Activated T-helper 2 cell treated with anti-CD3 and anti-CD28 coated beads, Interferon-gamma antibody, Interleukin-2, Interleukin-4, amounts not matched to agents 10 μg/mL and 5 μg/mL and 100 μg/mL, durations not matched to agents 14 hours and 24 hours and 36 hours (primary cell): ENCODE data around the gene TNNT3. TPM values are rescaled to one million over a fixed set of nuclear protein-coding genes. Genes with fewer than 3 reads are reported as not detected.

Experiments
- DNase-seq: peaks from one replicate; pipeline ENCODE4 v3.0.0; 2021; ENCODE audit warnings: low spot score
- H3K27ac Mint-ChIP-seq: one replicate; pipeline ENCODE4 v1.8.0; 2021; ENCODE audit warnings: mixed read lengths
- H3K27me3 Mint-ChIP-seq: one replicate; pipeline ENCODE4 v1.8.0; 2021; ENCODE audit warnings: low read depth, mixed read lengths
- H3K36me3 Mint-ChIP-seq: one replicate; pipeline ENCODE4 v1.8.0; 2021; ENCODE audit warnings: low read depth, mixed read lengths
- H3K4me1 Mint-ChIP-seq: one replicate; pipeline ENCODE4 v1.8.0; 2021; ENCODE audit warnings: low read depth, mixed read lengths
- H3K4me3 Mint-ChIP-seq: one replicate; pipeline ENCODE4 v1.8.0; 2021; ENCODE audit warnings: low read depth, mild to moderate bottlenecking, moderate library complexity, mixed read lengths
- H3K9me3 Mint-ChIP-seq: one replicate; pipeline ENCODE4 v1.8.0; 2021; ENCODE audit warnings: mixed read lengths
- intact Hi-C: fragments of 100-400 bp; cut with micrococcal nuclease; formaldehyde crosslinking; loops from one replicate; pipeline ENCODE4 v1.15.1; 2023
- total RNA-seq: library from RNA; stranded (reverse); gene quantifications from 2 replicates; pipeline ENCODE4 v1.2.3, GENCODE V29; 2022

The TNNT3 gene
- total RNA-seq, 1 donor from 2014 or later, result 2.9 TPM

- H3K4me1 Mint-ChIP-seq, result no peaks in the 10 kb centered on the region
- H3K9me3 Mint-ChIP-seq, result no peaks in the 10 kb centered on the region
- H3K27ac Mint-ChIP-seq, result no peak overlapping the region
- intact Hi-C loops, result no loop called here
- no peaks in the 10 kb centered on the region for H3K36me3 Mint-ChIP-seq
- H3K4me3 Mint-ChIP-seq, result no peak overlapping the region
- no peak for DNase-seq
- H3K27me3 Mint-ChIP-seq, result peaks cover 2% of the 10 kb centered on the region
Observed at GRCh38 chr11:1932105-1932480, 12.6 kb downstream of the TNNT3 start.

GRCh38 chr11:1932681-1933080, 13.2 kb downstream of the TNNT3 start:
- no peaks in the 10 kb centered on the region for H3K36me3 Mint-ChIP-seq
- H3K27ac Mint-ChIP-seq, result no peak overlapping the region
- H3K9me3 Mint-ChIP-seq, result no peaks in the 10 kb centered on the region
- peaks cover 2% of the 10 kb centered on the region for H3K27me3 Mint-ChIP-seq
- H3K4me3 Mint-ChIP-seq, result no peak overlapping the region
- H3K4me1 Mint-ChIP-seq, result no peaks in the 10 kb centered on the region
- intact Hi-C loops, result no loop called here
- DNase-seq, result no peak

GRCh38 chr11:1933416-1934334, 14.2 kb downstream of the TNNT3 start:
- Mint-ChIP-seq H3K4me3 (no peak overlapping the region), H3K27ac (no peak overlapping the region), H3K9me3 (no peaks in the 10 kb centered on the region), H3K36me3 (no peaks in the 10 kb centered on the region), H3K27me3 (peaks cover 2% of the 10 kb centered on the region), H3K4me1 (no peaks in the 10 kb centered on the region)
- intact Hi-C loops, result no loop called here
- DNase-seq, result no peak

- H3K4me3 Mint-ChIP-seq, result no peak overlapping the region
- H3K9me3 Mint-ChIP-seq, result no peaks in the 10 kb centered on the region
- intact Hi-C loops, result no loop called here
- no peaks in the 10 kb centered on the region for H3K36me3 Mint-ChIP-seq
- no peak for DNase-seq
- H3K4me1 Mint-ChIP-seq, result peaks cover 1% of the 10 kb centered on the region
- no peak overlapping the region for H3K27ac Mint-ChIP-seq
- H3K27me3 Mint-ChIP-seq, result peaks cover 2% of the 10 kb centered on the region
Observed at GRCh38 chr11:1934335-1935155, 15.0 kb downstream of the TNNT3 start.

GRCh38 chr11:1935156-1936071, 15.9 kb downstream of the TNNT3 start:
- intact Hi-C loops, result no loop called here
- Mint-ChIP-seq H3K27ac (no peak overlapping the region), H3K9me3 (no peaks in the 10 kb centered on the region), H3K4me3 (no peak overlapping the region), H3K4me1 (peaks cover 3% of the 10 kb centered on the region), H3K27me3 (peaks cover 2% of the 10 kb centered on the region), H3K36me3 (no peaks in the 10 kb centered on the region)
- DNase-seq, result no peak

- Mint-ChIP-seq H3K9me3 (no peaks in the 10 kb centered on the region), H3K36me3 (no peaks in the 10 kb centered on the region), H3K27me3 (peaks cover 2% of the 10 kb centered on the region), H3K4me3 (no peak overlapping the region), H3K27ac (no peak overlapping the region), H3K4me1 (peaks cover 3% of the 10 kb centered on the region)
- DNase-seq, result no peak
- intact Hi-C loops, result no loop called here
Observed at GRCh38 chr11:1936072-1936780, 16.7 kb downstream of the TNNT3 start.

- Mint-ChIP-seq H3K27me3 (peaks cover 2% of the 10 kb centered on the region), H3K27ac (no peak overlapping the region), H3K36me3 (no peaks in the 10 kb centered on the region), H3K9me3 (no peaks in the 10 kb centered on the region), H3K4me3 (no peak overlapping the region), H3K4me1 (peaks cover 3% of the 10 kb centered on the region)
- DNase-seq, result no peak
- intact Hi-C loops, result no loop called here
Observed at GRCh38 chr11:1936781-1937615, 17.5 kb downstream of the TNNT3 start.

GRCh38 chr11:1937616-1938342, 18.3 kb downstream of the TNNT3 start:
- no peaks in the 10 kb centered on the region for H3K36me3 Mint-ChIP-seq
- DNase-seq, result no peak
- no peak overlapping the region for H3K27ac Mint-ChIP-seq
- H3K9me3 Mint-ChIP-seq, result no peaks in the 10 kb centered on the region
- H3K4me1 Mint-ChIP-seq, result peaks cover 3% of the 10 kb centered on the region
- no peak overlapping the region for H3K4me3 Mint-ChIP-seq
- H3K27me3 Mint-ChIP-seq, result peaks cover 1% of the 10 kb centered on the region
- intact Hi-C loops, result loop anchor here (1.0 kb wide), 1 partner anchor 23 kb away; no protein-coding TSS in a partner anchor

- Mint-ChIP-seq H3K27ac (no peak overlapping the region), H3K9me3 (no peaks in the 10 kb centered on the region), H3K36me3 (no peaks in the 10 kb centered on the region), H3K27me3 (no peaks in the 10 kb centered on the region), H3K4me1 (peaks cover 3% of the 10 kb centered on the region), H3K4me3 (no peak overlapping the region)
- intact Hi-C loops, result loop anchor here (1.0 kb wide), 1 partner anchor 24 kb away; no protein-coding TSS in a partner anchor
- no peak for DNase-seq
Observed at GRCh38 chr11:1938343-1939005, 19.0 kb downstream of the TNNT3 start.

- no peak overlapping the region for H3K4me3 Mint-ChIP-seq
- no peak for DNase-seq
- H3K27ac Mint-ChIP-seq, result no peak overlapping the region
- intact Hi-C loops, result no loop called here
- no peaks in the 10 kb centered on the region for H3K27me3 Mint-ChIP-seq
- no peaks in the 10 kb centered on the region for H3K36me3 Mint-ChIP-seq
- no peaks in the 10 kb centered on the region for H3K9me3 Mint-ChIP-seq
- peaks cover 3% of the 10 kb centered on the region for H3K4me1 Mint-ChIP-seq
Observed at GRCh38 chr11:1939006-1939625, 19.6 kb downstream of the TNNT3 start.
